ENCODE results near the gene TMEM191C.

DNA sequence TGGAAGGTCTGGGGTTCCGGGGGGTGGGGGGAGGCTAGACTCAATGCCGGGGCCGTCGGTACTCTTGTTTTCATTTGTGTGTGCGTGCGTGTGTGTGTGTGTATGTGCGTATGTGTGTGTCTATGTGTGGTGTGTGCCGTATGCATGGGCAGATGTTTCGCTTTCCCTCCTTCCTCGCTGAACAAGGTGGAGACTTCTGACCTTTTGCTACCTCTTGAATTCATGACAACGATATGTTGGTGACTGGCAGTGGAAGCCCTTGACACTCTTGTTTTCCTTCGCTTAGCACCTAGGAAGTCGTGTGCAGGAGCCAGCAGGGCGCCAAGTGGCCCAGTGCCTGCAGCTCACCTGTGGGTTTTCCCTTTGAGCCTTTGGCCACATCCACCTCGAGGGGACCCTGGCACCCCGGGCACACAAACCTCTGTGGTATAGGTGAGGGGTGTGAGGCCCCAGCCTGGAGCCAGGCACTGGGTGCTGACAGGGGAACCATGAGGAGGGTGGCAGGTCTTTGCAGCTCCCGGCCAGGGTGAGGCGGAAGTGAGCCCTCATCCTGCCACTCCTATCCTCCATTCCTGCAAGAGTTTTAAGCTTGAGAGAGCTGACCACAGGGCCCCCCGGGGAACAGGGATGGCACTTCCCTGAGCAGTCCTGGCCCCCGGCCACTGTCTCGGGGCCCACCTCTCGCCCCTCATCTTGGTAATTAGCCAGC lies 19.3 kb upstream of the TMEM191C start:
- TF ChIP-seq EZH2 (IDR thresholded peaks at IDR 0.05): no peak
- no peak for TF ChIP-seq FOXP2 (optimal IDR thresholded peaks at IDR 0.05; ENCODE audit: control extremely low read depth, extremely low read length, insufficient read depth)
